Vagina (tissue), 2 donors: ENCODE measurements around the gene ENOX2. TPM values are rescaled to one million over a fixed set of nuclear protein-coding genes. Genes with fewer than 3 reads are reported as not detected.

Experiments used
- DNase-seq, 2 donors: peaks; one replicate each; pipeline ENCODE4 v3.0.0-alpha.2; 2017; ENCODE audit errors: extremely low spot score in 2 of 2
- H3K27ac ChIP-seq: fragments of 200-600 bp; sonication (generic); one replicate; pipeline ENCODE4 v1.5.1; 2019
- H3K27me3 ChIP-seq: fragments of 200-600 bp; sonication (generic); one replicate; pipeline ENCODE4 v1.5.1; 2019
- H3K36me3 ChIP-seq, 2 donors: fragments of 200-600 bp; sonication (generic); one replicate each; pipeline ENCODE4 v1.5.1; 2017 to 2019
- H3K4me1 ChIP-seq: fragments of 200-600 bp; sonication (generic); one replicate; pipeline ENCODE4 v1.5.1; 2019
- H3K4me3 ChIP-seq, 2 donors: fragments of 200-600 bp; sonication (generic); 1 replicate in 1 of 2; 2 replicates in 1 of 2; pipeline ENCODE4 v1.5.1; 2016 to 2019
- H3K9me3 ChIP-seq: fragments of 200-600 bp; sonication (generic); one replicate; pipeline ENCODE4 v1.5.1; 2019
- POLR2A ChIP-seq, 2 donors: fragments of 450-650 bp; IDR thresholded peaks; one replicate each; pipeline ENCODE4 v1.6.1; 2017; ENCODE audit warnings: antibody characterized with exemption in 2 of 2, mild to moderate bottlenecking in 2 of 2, moderate library complexity in 2 of 2
- POLR2AphosphoS5 ChIP-seq, 2 donors: sonication (generic); formaldehyde crosslinking; IDR thresholded peaks; one replicate each; pipeline ENCODE4 v1.9.0; 2017; ENCODE audit warnings: antibody characterized with exemption in 2 of 2, mild to moderate bottlenecking in 2 of 2, low read depth in 1 of 2; ENCODE audit not compliant: insufficient read depth in 1 of 2
- intact Hi-C: fragments of 100-400 bp; cut with DNase I; formaldehyde crosslinking; loops from one replicate; pipeline ENCODE4 v1.15.1; 2023
- total RNA-seq: library from RNA; depleted of rRNA; stranded (reverse); fragments of >200 nt; gene quantifications from one replicate; pipeline ENCODE4 v1.2.3, GENCODE V29; 2016
- TF ChIP-seq, protein P1 (sequence below), 3 experiments: fragments of 450-650 bp in 2 of 3; fragments of 200-600 bp in 1 of 3; sonication (generic) in 1 of 3; IDR thresholded peaks; one replicate each; pipeline ENCODE4 v1.5.1; 2017 to 2019; ENCODE audit warnings: antibody characterized with exemption in 3 of 3, mild to moderate bottlenecking in 2 of 3, moderate library complexity in 2 of 3

ENOX2 gene
- total RNA-seq, 1 donor from 2014 or later: 8.8 TPM

DNA sequence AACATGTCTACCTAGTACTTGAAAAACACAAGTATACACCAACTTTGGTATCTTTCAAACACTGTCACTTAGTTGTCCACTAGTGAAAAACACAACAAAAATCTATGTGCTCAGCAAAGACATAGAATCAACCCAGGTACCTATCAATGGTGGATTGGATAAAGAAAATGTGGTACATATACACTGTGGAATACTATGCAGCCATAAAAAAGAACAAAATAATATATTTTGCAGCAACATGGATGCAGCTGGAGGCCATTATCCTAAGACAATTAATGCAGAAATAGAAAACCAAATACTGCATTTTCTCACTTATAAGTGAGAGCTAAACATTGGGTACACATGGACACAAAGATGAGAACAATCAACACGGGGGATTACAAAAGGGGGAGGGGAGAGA lies 148.7 kb downstream of the ENOX2 start:
- Histone ChIP-seq H3K36me3 (no peaks in the 10 kb centered on the region), H3K4me1 (no peaks in the 10 kb centered on the region), H3K9me3 (no peaks in the 10 kb centered on the region), H3K27ac (no peak overlapping the region), H3K27me3 (no peaks in the 10 kb centered on the region), H3K4me3 (no peak overlapping the region)
- intact Hi-C loops: loop anchor here (5.0 kb wide), 1 partner anchor 1712 kb away; no protein-coding TSS in a partner anchor
- TF ChIP-seq POLR2A (IDR thresholded peaks at IDR 0.05): no peak
- no peak for TF ChIP-seq POLR2AphosphoS5 (IDR thresholded peaks at IDR 0.05; ENCODE audit: insufficient read depth in 1 of 2, low read depth in 1 of 2)
- TF ChIP-seq, protein P1, sequence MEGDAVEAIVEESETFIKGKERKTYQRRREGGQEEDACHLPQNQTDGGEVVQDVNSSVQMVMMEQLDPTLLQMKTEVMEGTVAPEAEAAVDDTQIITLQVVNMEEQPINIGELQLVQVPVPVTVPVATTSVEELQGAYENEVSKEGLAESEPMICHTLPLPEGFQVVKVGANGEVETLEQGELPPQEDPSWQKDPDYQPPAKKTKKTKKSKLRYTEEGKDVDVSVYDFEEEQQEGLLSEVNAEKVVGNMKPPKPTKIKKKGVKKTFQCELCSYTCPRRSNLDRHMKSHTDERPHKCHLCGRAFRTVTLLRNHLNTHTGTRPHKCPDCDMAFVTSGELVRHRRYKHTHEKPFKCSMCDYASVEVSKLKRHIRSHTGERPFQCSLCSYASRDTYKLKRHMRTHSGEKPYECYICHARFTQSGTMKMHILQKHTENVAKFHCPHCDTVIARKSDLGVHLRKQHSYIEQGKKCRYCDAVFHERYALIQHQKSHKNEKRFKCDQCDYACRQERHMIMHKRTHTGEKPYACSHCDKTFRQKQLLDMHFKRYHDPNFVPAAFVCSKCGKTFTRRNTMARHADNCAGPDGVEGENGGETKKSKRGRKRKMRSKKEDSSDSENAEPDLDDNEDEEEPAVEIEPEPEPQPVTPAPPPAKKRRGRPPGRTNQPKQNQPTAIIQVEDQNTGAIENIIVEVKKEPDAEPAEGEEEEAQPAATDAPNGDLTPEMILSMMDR (IDR thresholded peaks at IDR 0.05): no peak
- DNase-seq: no peak

DNA sequence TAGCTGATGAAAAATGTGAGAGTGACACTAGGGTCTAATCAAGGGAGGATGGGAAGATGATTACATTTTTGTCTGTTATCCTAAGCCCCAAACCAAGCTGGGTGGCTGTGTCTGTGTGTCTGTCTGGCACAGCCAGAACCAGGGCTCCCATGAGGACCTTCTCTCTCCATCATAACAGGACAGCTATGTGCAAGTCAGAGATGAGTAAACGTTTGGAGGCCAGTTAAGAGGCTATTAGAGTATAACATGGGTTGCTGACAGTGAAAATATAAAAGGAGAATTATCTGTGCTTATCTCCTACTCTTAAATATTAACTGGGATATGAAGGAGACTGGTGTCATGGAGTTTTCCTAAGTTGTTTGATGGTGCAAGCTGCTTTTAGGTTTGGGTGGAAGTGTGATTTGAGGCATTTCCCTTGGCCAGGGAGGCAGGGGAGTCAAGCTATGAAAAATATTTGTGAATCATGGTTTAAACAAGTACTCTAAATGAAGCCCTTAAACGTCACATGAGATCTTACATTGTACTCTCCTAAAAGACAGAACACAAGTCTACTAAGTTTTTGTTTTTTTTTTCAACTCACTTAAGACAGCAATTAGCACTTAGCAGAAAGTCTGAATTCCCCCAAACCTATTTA lies 156.2 kb downstream of the ENOX2 start:
- Histone ChIP-seq H3K9me3 (no peaks in the 10 kb centered on the region), H3K27me3 (no peaks in the 10 kb centered on the region), H3K4me3 (no peak overlapping the region), H3K4me1 (no peaks in the 10 kb centered on the region), H3K27ac (no peak overlapping the region), H3K36me3 (no peaks in the 10 kb centered on the region)
- TF ChIP-seq POLR2A (IDR thresholded peaks at IDR 0.05) (no peak), POLR2AphosphoS5 (IDR thresholded peaks at IDR 0.05; ENCODE audit: insufficient read depth in 1 of 2, low read depth in 1 of 2) (no peak)
- TF ChIP-seq, protein P1 (IDR thresholded peaks at IDR 0.05): no peak
- DNase-seq: no peak
- intact Hi-C loops: no loop called here

DNA sequence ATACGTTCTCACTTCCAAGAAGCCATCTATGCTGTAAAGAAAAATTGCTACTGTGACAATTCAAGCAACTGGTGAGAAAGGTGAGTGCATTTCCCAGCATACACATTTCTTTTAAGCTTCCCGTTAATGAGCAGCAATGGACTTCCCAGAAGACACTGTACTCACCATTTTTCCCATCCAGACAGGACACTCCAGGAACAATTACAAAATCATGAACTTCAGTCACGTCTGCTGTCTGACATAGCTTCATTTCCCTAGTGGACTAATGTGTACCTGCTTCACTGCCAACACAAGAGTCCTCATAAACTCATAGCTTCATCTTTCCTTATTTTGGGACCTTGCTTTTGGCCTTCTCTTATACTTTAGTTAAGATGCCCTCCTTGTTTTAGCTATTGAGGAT lies 156.9 kb downstream of the ENOX2 start:
- DNase-seq: no peak
- no peaks in the 10 kb centered on the region for H3K4me1 ChIP-seq
- no peak overlapping the region for H3K4me3 ChIP-seq
- no peak overlapping the region for H3K27ac ChIP-seq
- intact Hi-C loops: no loop called here
- no peaks in the 10 kb centered on the region for H3K36me3 ChIP-seq
- TF ChIP-seq POLR2AphosphoS5 (IDR thresholded peaks at IDR 0.05; ENCODE audit: insufficient read depth in 1 of 2, low read depth in 1 of 2): no peak
- H3K27me3 ChIP-seq: no peaks in the 10 kb centered on the region
- H3K9me3 ChIP-seq: no peaks in the 10 kb centered on the region

DNA sequence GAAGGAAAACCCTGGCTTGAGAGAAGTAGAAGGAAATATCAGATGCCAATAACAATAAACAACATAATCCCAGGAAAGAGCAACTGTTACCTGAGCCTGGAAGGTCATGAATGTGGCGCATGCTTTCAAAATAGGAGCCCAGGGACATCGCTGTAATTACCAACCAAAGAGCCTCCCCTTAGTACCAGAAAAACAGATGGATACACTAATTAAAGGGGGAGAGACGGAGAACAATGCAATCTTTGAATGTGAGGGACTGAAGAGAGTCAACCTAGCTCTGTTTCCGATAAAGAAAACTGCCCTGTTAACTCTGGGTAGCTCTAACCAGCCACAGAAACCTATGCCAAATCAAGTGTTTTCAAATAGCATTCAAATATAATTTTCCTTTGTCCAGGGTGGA lies 161.4 kb downstream of the ENOX2 start:
- Histone ChIP-seq H3K27me3 (no peaks in the 10 kb centered on the region), H3K36me3 (no peaks in the 10 kb centered on the region), H3K4me1 (no peaks in the 10 kb centered on the region), H3K9me3 (no peaks in the 10 kb centered on the region), H3K4me3 (no peak overlapping the region), H3K27ac (no peak overlapping the region)
- intact Hi-C loops: no loop called here
- TF ChIP-seq POLR2AphosphoS5 (IDR thresholded peaks at IDR 0.05; ENCODE audit: insufficient read depth in 1 of 2, low read depth in 1 of 2): no peak
- no peak for TF ChIP-seq POLR2A (IDR thresholded peaks at IDR 0.05)
- TF ChIP-seq, protein P1 (IDR thresholded peaks at IDR 0.05): no peak
- no peak for DNase-seq

DNA sequence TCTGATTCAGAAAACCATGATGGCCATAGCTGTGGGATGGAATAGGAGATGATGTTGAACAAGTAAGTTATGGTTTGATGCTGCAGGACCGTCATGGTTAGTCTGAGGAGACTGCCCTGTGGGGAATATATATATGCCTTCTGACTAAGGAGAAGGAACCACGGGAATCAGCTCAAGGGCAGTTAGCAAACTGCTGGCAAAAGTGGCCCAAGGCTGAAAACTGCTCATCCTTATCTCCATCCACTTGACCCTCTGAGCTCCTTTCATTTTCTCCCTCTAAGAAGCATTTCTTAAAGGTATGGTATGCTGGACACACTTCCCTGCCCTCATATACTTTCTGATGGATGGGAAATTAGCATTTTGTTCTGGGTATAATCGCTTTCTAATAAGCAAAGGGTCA lies 161.9 kb downstream of the ENOX2 start:
- H3K4me1 ChIP-seq: no peaks in the 10 kb centered on the region
- DNase-seq: no peak
- H3K27me3 ChIP-seq: no peaks in the 10 kb centered on the region
- intact Hi-C loops: no loop called here
- H3K27ac ChIP-seq: no peak overlapping the region
- TF ChIP-seq POLR2A (IDR thresholded peaks at IDR 0.05): no peak
- TF ChIP-seq, protein P1 (IDR thresholded peaks at IDR 0.05): no peak
- no peak for TF ChIP-seq POLR2AphosphoS5 (IDR thresholded peaks at IDR 0.05; ENCODE audit: insufficient read depth in 1 of 2, low read depth in 1 of 2)
- no peak overlapping the region for H3K4me3 ChIP-seq
- H3K36me3 ChIP-seq: no peaks in the 10 kb centered on the region
- no peaks in the 10 kb centered on the region for H3K9me3 ChIP-seq
